Mesenchymal stem cell (in vitro differentiated cells and primary cell): Measurements from ENCODE around the gene PTPRN2.

Experiments
- DNase-seq: peaks from one replicate; pipeline ENCODE4 v3.0.0-alpha.2; 2013
- H2AFZ ChIP-seq: one replicate; pipeline ENCODE4 v1.6.1; 2013; ENCODE audit warnings: low read depth, mild to moderate bottlenecking, control low read depth, inconsistent platforms, low read length, moderate library complexity
- H2AK5ac ChIP-seq: 2 replicates; pipeline ENCODE4 v1.6.1; 2013; ENCODE audit warnings: low read length, moderate library complexity, mild to moderate bottlenecking, inconsistent platforms; ENCODE audit not compliant: severe bottlenecking
- H2BK120ac ChIP-seq: one replicate; pipeline ENCODE4 v1.6.1; 2013; ENCODE audit warnings: low read depth, mild to moderate bottlenecking, inconsistent platforms, low read length, moderate library complexity
- H2BK12ac ChIP-seq, 2 experiments: one replicate each; pipeline ENCODE4 v1.6.1; 2013; ENCODE audit warnings: inconsistent platforms in 2 of 2, low read length in 2 of 2, mild to moderate bottlenecking in 2 of 2, moderate library complexity in 2 of 2, control low read depth in 1 of 2
- H2BK15ac ChIP-seq: one replicate; pipeline ENCODE4 v1.6.1; 2013; ENCODE audit warnings: mild to moderate bottlenecking, low read depth, inconsistent platforms; ENCODE audit not compliant: poor library complexity, severe bottlenecking
- H2BK5ac ChIP-seq: 2 replicates; pipeline ENCODE4 v1.6.1; 2013; ENCODE audit warnings: low read depth, mild to moderate bottlenecking, low read length, control low read depth, inconsistent platforms; ENCODE audit not compliant: poor library complexity, severe bottlenecking
- H3K14ac ChIP-seq, 2 experiments: one replicate each; pipeline ENCODE4 v1.6.1; 2013; ENCODE audit warnings: inconsistent platforms in 2 of 2, low read length in 2 of 2, control low read depth in 1 of 2, mild to moderate bottlenecking in 1 of 2, moderate library complexity in 1 of 2
- H3K18ac ChIP-seq, 2 experiments: one replicate each; pipeline ENCODE4 v1.6.1; 2013; ENCODE audit warnings: inconsistent platforms in 2 of 2, low read length in 2 of 2, control low read depth in 1 of 2, low read depth in 1 of 2, mild to moderate bottlenecking in 1 of 2
- H3K23ac ChIP-seq, 2 experiments: one replicate each; pipeline ENCODE4 v1.6.1; 2013; ENCODE audit warnings: inconsistent platforms in 2 of 2, low read length in 2 of 2, mild to moderate bottlenecking in 2 of 2, moderate library complexity in 2 of 2, control low read depth in 1 of 2
- H3K27ac ChIP-seq: 2 replicates; pipeline ENCODE4 v1.5.1; 2013; ENCODE audit warnings: mild to moderate bottlenecking, moderate library complexity, low read length, control low read depth, inconsistent platforms; ENCODE audit not compliant: poor library complexity, severe bottlenecking
- H3K27me3 ChIP-seq, 2 experiments: 2 replicates each; pipeline versions ENCODE4 v1.6.1 to v1.7.0; 2013; ENCODE audit warnings: low read length in 2 of 2, mild to moderate bottlenecking in 2 of 2, moderate library complexity in 2 of 2, control low read depth in 1 of 2, inconsistent platforms in 1 of 2; ENCODE audit not compliant: control insufficient read depth in 1 of 2, insufficient read depth in 1 of 2
- H3K36me3 ChIP-seq, 2 experiments: 2 replicates each; pipeline versions ENCODE4 v1.6.1 to v1.7.0; 2013; ENCODE audit warnings: low read length in 2 of 2, control low read depth in 1 of 2, inconsistent platforms in 1 of 2, low read depth in 1 of 2, mild to moderate bottlenecking in 1 of 2; ENCODE audit not compliant: insufficient read depth in 2 of 2, control insufficient read depth in 1 of 2
- H3K4ac ChIP-seq, 2 experiments: one replicate each; pipeline ENCODE4 v1.6.1; 2013; ENCODE audit warnings: inconsistent platforms in 2 of 2, low read length in 2 of 2, mild to moderate bottlenecking in 2 of 2, moderate library complexity in 2 of 2, control low read depth in 1 of 2, low read depth in 1 of 2
- H3K4me1 ChIP-seq: 2 replicates; pipeline ENCODE4 v1.6.1; 2013; ENCODE audit warnings: low read depth, low read length, control low read depth; ENCODE audit not compliant: control insufficient read depth, insufficient read depth
- H3K4me2 ChIP-seq: 2 replicates; pipeline ENCODE4 v1.6.1; 2013; ENCODE audit warnings: low read length, mild to moderate bottlenecking, inconsistent platforms; ENCODE audit not compliant: poor library complexity, severe bottlenecking
- H3K4me3 ChIP-seq, 2 experiments: 2 replicates each; pipeline versions ENCODE4 v1.5.1 to v1.7.0; 2013; ENCODE audit warnings: low read length in 2 of 2, mild to moderate bottlenecking in 2 of 2, control low read depth in 1 of 2, low read depth in 1 of 2; ENCODE audit not compliant: insufficient read depth in 1 of 2
- H3K79me1 ChIP-seq: replicated peaks from 2 replicates; pipeline ENCODE4 v1.6.1; 2013; ENCODE audit warnings: mild to moderate bottlenecking, control low read depth, low read length, inconsistent platforms; ENCODE audit not compliant: poor library complexity, severe bottlenecking
- H3K9ac ChIP-seq: 2 replicates; pipeline ENCODE4 v1.7.0; 2013; ENCODE audit warnings: mild to moderate bottlenecking, low read length, moderate library complexity
- H3K9me3 ChIP-seq: 2 replicates; pipeline ENCODE4 v1.7.0; 2013; ENCODE audit warnings: mild to moderate bottlenecking, low read length; ENCODE audit not compliant: control insufficient read depth
- H4K8ac ChIP-seq: one replicate; pipeline ENCODE4 v1.6.1; 2013; ENCODE audit warnings: inconsistent platforms, mild to moderate bottlenecking, low read length, moderate library complexity
- H4K91ac ChIP-seq: one replicate; pipeline ENCODE4 v1.6.1; 2013; ENCODE audit warnings: mild to moderate bottlenecking, low read length, inconsistent platforms
- WGBS: methylation state at CpG from one replicate; pipeline ENCODE4 v1.1.7; 2013; ENCODE audit warnings: mixed read lengths; 5-methylcytosine and 5-hydroxymethylcytosine counted together

The PTPRN2 gene

DNA sequence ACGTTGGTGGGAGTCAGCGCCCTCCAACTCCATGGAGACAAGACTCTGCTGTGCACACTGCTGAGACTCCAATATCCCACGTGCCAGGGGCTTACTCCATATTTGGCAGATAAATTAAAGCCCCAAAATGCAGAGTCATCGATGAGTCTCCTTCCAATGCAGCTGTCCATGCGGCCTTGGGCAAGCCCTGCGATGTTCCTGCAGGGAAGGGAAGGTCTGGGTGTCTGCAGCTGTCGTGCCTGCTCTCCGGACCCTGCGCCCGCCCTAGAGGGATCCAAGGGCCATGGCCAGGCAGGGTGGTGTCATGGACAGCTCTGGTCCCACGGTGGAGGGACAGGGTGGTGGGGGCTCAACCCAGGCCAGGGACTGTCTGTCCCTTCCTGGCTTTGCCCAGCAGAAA, 185.2 kb downstream of the PTPRN2 start:
- peaks cover 0 to 5% of the 10 kb centered on the region in 2 experiments for H3K27me3 ChIP-seq
- H2BK15ac ChIP-seq = no peak overlapping the region
- no peak overlapping the region for H3K4ac ChIP-seq
- H3K9me3 ChIP-seq = peaks cover 7% of the 10 kb centered on the region
- no peak overlapping the region for H3K18ac ChIP-seq
- no peak overlapping the region for H4K91ac ChIP-seq
- H4K8ac ChIP-seq = no peak overlapping the region
- H3K14ac ChIP-seq = no peak overlapping the region
- H2AFZ ChIP-seq = no peak overlapping the region
- no peaks in the 10 kb centered on the region for H3K4me1 ChIP-seq
- DNase-seq = no peak
- H2BK120ac ChIP-seq = no peak overlapping the region
- no peak overlapping the region for H3K9ac ChIP-seq
- no peak overlapping the region for H3K4me2 ChIP-seq
- H3K23ac ChIP-seq = no peak overlapping the region
- 66% methylated on average over 11 of the region's 11 CpGs for WGBS
- H2BK12ac ChIP-seq = no peak overlapping the region
- H3K36me3 ChIP-seq = no peaks in the 10 kb centered on the region
- H3K27ac ChIP-seq = no peak overlapping the region
- H2BK5ac ChIP-seq = no peak overlapping the region
- H3K4me3 ChIP-seq = no peak overlapping the region
- H2AK5ac ChIP-seq = no peak overlapping the region
- H3K79me1 ChIP-seq = no peaks in the 10 kb centered on the region

DNA sequence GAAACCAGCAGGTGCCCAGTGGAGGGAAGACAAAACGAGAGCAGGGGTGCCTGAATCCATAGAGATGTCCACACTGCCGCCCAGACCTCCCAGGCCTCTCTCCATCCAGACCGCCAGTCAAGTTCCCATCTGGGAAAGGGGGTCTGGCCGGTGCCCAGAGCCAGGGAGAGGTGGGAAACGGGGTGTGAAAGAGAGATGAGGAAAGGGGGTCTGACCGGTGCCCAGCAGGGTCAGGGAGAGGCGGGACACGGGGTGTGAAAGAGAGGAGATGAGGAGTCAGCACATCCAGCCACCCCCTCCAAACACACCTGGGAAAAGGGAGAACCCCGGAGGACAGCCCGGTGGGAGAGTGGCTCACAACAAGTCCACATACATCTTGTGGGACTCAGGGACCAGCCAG, 185.8 kb downstream of the PTPRN2 start:
- H3K79me1 ChIP-seq = no peaks in the 10 kb centered on the region
- H2BK15ac ChIP-seq = no peak overlapping the region
- no peak overlapping the region for H3K27ac ChIP-seq
- no peak overlapping the region for H3K23ac ChIP-seq
- H3K4me2 ChIP-seq = no peak overlapping the region
- H3K9ac ChIP-seq = no peak overlapping the region
- DNase-seq = no peak
- no peak overlapping the region for H2AK5ac ChIP-seq
- H3K27me3 ChIP-seq = peaks cover 0 to 5% of the 10 kb centered on the region in 2 experiments
- WGBS = 68% methylated on average over 5 of the region's 10 CpGs
- peaks cover 2% of the 10 kb centered on the region for H3K4me1 ChIP-seq
- H3K4ac ChIP-seq = no peak overlapping the region
- H3K14ac ChIP-seq = no peak overlapping the region
- H3K9me3 ChIP-seq = peaks cover 7% of the 10 kb centered on the region
- no peak overlapping the region for H2BK5ac ChIP-seq
- no peak overlapping the region for H3K4me3 ChIP-seq
- no peak overlapping the region for H4K8ac ChIP-seq
- no peak overlapping the region for H2BK120ac ChIP-seq
- H4K91ac ChIP-seq = no peak overlapping the region
- H3K36me3 ChIP-seq = no peaks in the 10 kb centered on the region
- no peak overlapping the region for H3K18ac ChIP-seq
- H2BK12ac ChIP-seq = no peak overlapping the region
- no peak overlapping the region for H2AFZ ChIP-seq

DNA sequence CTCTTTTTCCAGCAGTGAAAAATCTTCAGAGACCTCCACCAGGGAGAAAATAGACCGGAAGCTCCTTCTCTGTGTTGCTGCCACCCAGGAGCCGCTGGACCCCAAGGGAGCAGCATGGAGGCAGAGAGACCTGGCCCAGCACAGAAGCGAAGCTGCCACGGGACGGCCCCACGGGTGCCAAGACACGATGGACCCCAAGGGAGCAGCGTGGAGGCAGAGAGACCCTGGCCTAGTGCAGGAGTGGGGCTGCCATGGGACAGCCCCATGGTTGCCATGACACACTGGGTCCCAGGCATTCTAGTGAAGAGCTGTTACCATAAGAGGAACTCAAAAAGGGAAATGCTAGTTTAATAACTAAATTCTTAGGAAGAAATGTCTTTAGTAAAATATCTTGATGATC, 186.3 kb downstream of the PTPRN2 start:
- DNase-seq = no peak
- WGBS = 71% methylated on average over 8 of the region's 8 CpGs

DNA sequence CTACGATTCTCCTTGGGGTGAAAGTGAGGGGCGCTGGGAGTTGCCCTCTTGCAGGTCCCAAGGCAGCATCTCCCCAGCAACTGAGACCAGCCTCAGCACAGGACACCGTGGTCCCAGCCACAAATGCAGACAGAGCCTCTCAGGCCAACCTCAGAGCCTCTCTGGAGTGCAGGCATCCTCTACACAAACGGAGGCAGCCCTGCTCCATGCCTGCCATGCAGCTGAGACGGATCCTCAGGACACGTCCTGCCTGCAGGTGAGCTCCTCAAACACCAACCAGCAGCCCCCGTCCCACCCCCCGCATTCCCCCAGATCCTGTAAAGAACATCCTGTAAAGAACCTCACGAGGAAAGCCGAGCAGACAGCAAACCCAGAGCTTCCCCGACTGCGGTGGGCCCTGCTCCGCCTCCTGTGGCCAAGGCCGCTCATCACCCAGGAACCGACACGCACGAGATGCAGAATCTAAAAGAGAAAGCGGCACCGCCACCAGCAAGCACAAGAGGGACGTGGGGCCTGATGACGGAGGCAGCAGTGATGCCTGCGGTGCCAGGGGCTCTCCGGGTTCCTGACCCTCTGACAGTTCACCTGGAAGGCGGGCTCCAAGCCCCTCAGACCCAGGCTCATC, 186.9 kb downstream of the PTPRN2 start:
- no peak overlapping the region for H3K23ac ChIP-seq
- no peak overlapping the region for H3K4me3 ChIP-seq
- H3K79me1 ChIP-seq = no peaks in the 10 kb centered on the region
- no peak overlapping the region for H3K27ac ChIP-seq
- no peak overlapping the region for H2BK5ac ChIP-seq
- DNase-seq = no peak
- no peak overlapping the region for H3K18ac ChIP-seq
- no peak overlapping the region for H2BK120ac ChIP-seq
- no peaks in the 10 kb centered on the region for H3K36me3 ChIP-seq
- peaks cover 2% of the 10 kb centered on the region for H3K4me1 ChIP-seq
- WGBS = 74% methylated on average over 24 of the region's 24 CpGs
- no peak overlapping the region for H2BK15ac ChIP-seq
- H2BK12ac ChIP-seq = no peak overlapping the region
- no peak overlapping the region for H4K8ac ChIP-seq
- H3K27me3 ChIP-seq = peaks cover 0 to 5% of the 10 kb centered on the region in 2 experiments
- H3K9me3 ChIP-seq = peaks cover 7% of the 10 kb centered on the region
- no peak overlapping the region for H2AK5ac ChIP-seq
- H3K4ac ChIP-seq = no peak overlapping the region
- H4K91ac ChIP-seq = no peak overlapping the region
- H3K4me2 ChIP-seq = no peak overlapping the region
- no peak overlapping the region for H2AFZ ChIP-seq
- H3K14ac ChIP-seq = no peak overlapping the region
- H3K9ac ChIP-seq = no peak overlapping the region

More for the DNA sequence above, 186.3 kb downstream of the PTPRN2 start:
- no peak overlapping the region for H3K4ac ChIP-seq
- no peak overlapping the region for H4K8ac ChIP-seq
- H3K27me3 ChIP-seq = peaks cover 0 to 5% of the 10 kb centered on the region in 2 experiments
- no peak overlapping the region for H4K91ac ChIP-seq
- no peak overlapping the region for H2BK15ac ChIP-seq
- H3K79me1 ChIP-seq = no peaks in the 10 kb centered on the region
- H3K27ac ChIP-seq = no peak overlapping the region
- no peak overlapping the region for H3K9ac ChIP-seq
- peaks cover 7% of the 10 kb centered on the region for H3K9me3 ChIP-seq
- H3K23ac ChIP-seq = no peak overlapping the region
- H3K4me1 ChIP-seq = peaks cover 2% of the 10 kb centered on the region
- no peak overlapping the region for H2BK5ac ChIP-seq
- no peaks in the 10 kb centered on the region for H3K36me3 ChIP-seq
- no peak overlapping the region for H2AK5ac ChIP-seq
- no peak overlapping the region for H3K4me2 ChIP-seq
- no peak overlapping the region for H2AFZ ChIP-seq
- H2BK12ac ChIP-seq = no peak overlapping the region
- no peak overlapping the region for H2BK120ac ChIP-seq
- H3K4me3 ChIP-seq = no peak overlapping the region
- no peak overlapping the region for H3K18ac ChIP-seq
- H3K14ac ChIP-seq = no peak overlapping the region
